ENCODE data around the gene ZC3H18. TPM values are rescaled to one million over a fixed set of nuclear protein-coding genes. Genes with fewer than 3 reads are reported as not detected.

The ZC3H18 gene
- total and polyA plus RNA-seq, 10 of the 15 experiments (the other 5 are each of a cell fraction or from before 2014, with no cell fraction given): 1.0 to 58.3 (median 22.4) TPM

DNA sequence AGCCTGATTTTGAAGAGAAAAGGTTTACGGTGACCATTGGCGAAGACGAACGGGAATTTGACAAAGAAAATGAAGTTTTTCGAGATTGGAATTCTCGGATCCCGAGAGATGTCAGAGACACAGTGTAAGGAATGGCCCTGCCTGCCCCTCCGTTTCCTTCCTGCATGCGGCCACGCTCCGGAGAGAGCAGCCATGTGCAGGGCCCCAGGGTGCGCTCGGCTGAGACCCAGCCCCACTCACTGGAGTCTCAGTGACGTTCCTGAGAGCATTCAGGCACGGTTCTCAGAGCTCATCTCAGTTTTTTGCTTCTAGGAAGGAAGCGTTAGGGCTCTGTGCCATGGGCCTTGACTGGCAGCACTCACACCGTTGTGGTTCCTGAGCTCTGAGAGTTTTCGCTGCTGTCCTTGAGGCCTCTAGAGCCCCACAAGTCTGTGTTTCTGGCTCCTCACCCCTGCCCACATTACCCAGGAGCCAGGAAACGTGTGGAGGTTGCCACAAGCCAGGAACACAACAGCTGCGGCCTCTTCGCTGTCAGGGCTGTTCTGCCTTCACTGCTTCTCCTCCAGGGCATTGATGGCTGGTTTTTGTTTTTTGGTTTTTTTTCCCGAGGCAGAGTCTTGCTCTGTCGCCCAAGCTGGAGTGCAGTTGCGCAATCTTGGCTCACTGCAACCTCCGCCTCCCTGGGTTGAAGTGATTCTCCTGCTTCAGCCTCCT, 29.8 kb downstream of the ZC3H18 start:
- in situ Hi-C loops (cut with MboI): no loop called here
- Histone ChIP-seq H3K9ac (ENCODE audit: control insufficient read depth, insufficient read depth, low read length) (no peak overlapping the region), H3K27ac (ENCODE audit: control insufficient read depth, insufficient read depth) (no peak overlapping the region), H3K36me3 (ENCODE audit: control insufficient read depth in 2 of 2, insufficient read depth in 2 of 2, low read length in 1 of 2) (peaks cover 23 to 31% of the 10 kb centered on the region in 2 experiments), H3K79me2 (ENCODE audit: control insufficient read depth, insufficient read depth, low read length) (peaks cover 2% of the 10 kb centered on the region; the same call in 1 of the 2 replicates), H3K27me3 (replicated peaks in 1 of 2; ENCODE audit: control insufficient read depth in 2 of 2, insufficient read depth in 2 of 2, low read length in 1 of 2) (no peaks in the 10 kb centered on the region), H3K4me1 (ENCODE audit: control insufficient read depth, insufficient read depth, low read length) (no peaks in the 10 kb centered on the region; the same call in 1 of the 2 replicates), H2AFZ (ENCODE audit: control insufficient read depth, low read depth, low read length) (no peak overlapping the region), H4K20me1 (ENCODE audit: control insufficient read depth, insufficient read depth) (no peaks in the 10 kb centered on the region), H3K4me3 (no peak overlapping the region), H3K4me2 (ENCODE audit: control insufficient read depth, insufficient read depth) (no peak overlapping the region), H3K9me3 (replicated peaks; ENCODE audit: control insufficient read depth, insufficient read depth, low read length) (no peaks in the 10 kb centered on the region)
- no peak for TF ChIP-seq POLR2AphosphoS5 (IDR thresholded peaks at IDR 0.05; ENCODE audit: low read length)
- no peak for TF ChIP-seq RUNX3 (IDR thresholded peaks at IDR 0.05; ENCODE audit: low read length)
- TF ChIP-seq KAT2A (conservative IDR thresholded peaks at IDR 0.05; ENCODE audit: control insufficient read depth, low read depth, low read length): no peak
- TF ChIP-seq BHLHE40 (IDR thresholded peaks at IDR 0.05; ENCODE audit: borderline replicate concordance in 1 of 2, low read depth in 2 of 2, low read length in 1 of 2): no peak
- TF ChIP-seq NR2C2 (IDR thresholded peaks at IDR 0.05; ENCODE audit: borderline replicate concordance, control insufficient read depth, insufficient read length, low read depth): no peak
- TF ChIP-seq FOS (IDR thresholded peaks at IDR 0.05; ENCODE audit: borderline replicate concordance, extremely low read depth, insufficient read length): no peak
- no peak for TF ChIP-seq MTA3 (IDR thresholded peaks at IDR 0.05; ENCODE audit: borderline replicate concordance, low read length)
- no peak for TF ChIP-seq RELA (IDR thresholded peaks at IDR 0.05; ENCODE audit: borderline replicate concordance, partially characterized antibody)
- no peak for TF ChIP-seq NBN (IDR thresholded peaks at IDR 0.05)
- TF ChIP-seq ZSCAN29 (IDR thresholded peaks at IDR 0.05): no peak
- TF ChIP-seq EED (IDR thresholded peaks at IDR 0.05; ENCODE audit: low read depth): no peak
- no peak for TF ChIP-seq ETV6 (conservative IDR thresholded peaks at IDR 0.05 in 1 of 2, IDR thresholded peaks at IDR 0.05 in 1 of 2; ENCODE audit: borderline replicate concordance in 1 of 2, low read depth in 1 of 2)
- no peak for TF ChIP-seq IRF4 (IDR thresholded peaks at IDR 0.05; ENCODE audit: low read depth, low read length)
- ChIA-PET RAD21 (ENCODE audit: unreplicated experiment) (no interaction called here), SMC1A (ENCODE audit: uncharacterized antibody, unreplicated experiment) (no interaction called here), CTCF (no interaction called here), POLR2A (no interaction called here)
- no TSS peak for BruUV-seq (replicated peaks)
- no peak for ATAC-seq
- no peak for DNase-seq (ENCODE audit: low read depth, low spot score)
- intact Hi-C loops (cut with micrococcal nuclease; ENCODE audit: unreplicated experiment): no loop called here
- FAIRE-seq: no peak
- 91% methylated on average over 25 of the region's 25 CpGs for WGBS (ENCODE audit: insufficient coverage, insufficient replicate concordance, low lambda C conversion rate, missing lambda C conversion rate)

Measured in GM12878 (cell line).